Measurements from ENCODE around the gene OVCH1.

OVCH1 gene

GRCh38 chr12:29510591-29511185 lies 13.2 kb upstream of the OVCH1 start:
- TF ChIP-seq POLR2AphosphoS5 (IDR thresholded peaks at IDR 0.05; ENCODE audit: low read depth, low read length) = no peak
- no peak for TF ChIP-seq FOXP2 (optimal IDR thresholded peaks at IDR 0.05; ENCODE audit: borderline replicate concordance, extremely low read depth, extremely low read length, insufficient read depth)
- TF ChIP-seq SIN3A (IDR thresholded peaks at IDR 0.05; ENCODE audit: borderline replicate concordance, insufficient read depth, low read length) = no peak
- TF ChIP-seq TAF1 (IDR thresholded peaks at IDR 0.05; ENCODE audit: borderline replicate concordance, insufficient read depth, low read length) = no peak
- no peak for TF ChIP-seq REST (IDR thresholded peaks at IDR 0.05; ENCODE audit: insufficient read depth in 1 of 2, low read depth in 2 of 2, low read length in 2 of 2)

GRCh38 chr12:29509503-29509902 lies 12.0 kb upstream of the OVCH1 start:
- no peak for TF ChIP-seq TAF1 (IDR thresholded peaks at IDR 0.05; ENCODE audit: borderline replicate concordance, insufficient read depth, low read length)
- TF ChIP-seq SIN3A (IDR thresholded peaks at IDR 0.05; ENCODE audit: borderline replicate concordance, insufficient read depth, low read length) = no peak
- TF ChIP-seq FOXP2 (optimal IDR thresholded peaks at IDR 0.05; ENCODE audit: borderline replicate concordance, extremely low read depth, extremely low read length, insufficient read depth) = no peak
- TF ChIP-seq POLR2AphosphoS5 (IDR thresholded peaks at IDR 0.05; ENCODE audit: low read depth, low read length) = no peak
- no peak for TF ChIP-seq REST (IDR thresholded peaks at IDR 0.05; ENCODE audit: insufficient read depth in 1 of 2, low read depth in 2 of 2, low read length in 2 of 2)

- TF ChIP-seq POLR2AphosphoS5 (IDR thresholded peaks at IDR 0.05; ENCODE audit: low read depth, low read length) = no peak
- TF ChIP-seq REST (IDR thresholded peaks at IDR 0.05; ENCODE audit: insufficient read depth in 1 of 2, low read depth in 2 of 2, low read length in 2 of 2) = peak in 1 of 2 experiments; percentile 53; a peak in 1 of 4 replicates
- TF ChIP-seq SIN3A (IDR thresholded peaks at IDR 0.05; ENCODE audit: borderline replicate concordance, insufficient read depth, low read length) = no peak
- TF ChIP-seq TAF1 (IDR thresholded peaks at IDR 0.05; ENCODE audit: borderline replicate concordance, insufficient read depth, low read length) = no peak
Measured at GRCh38 chr12:29508949-29509348, 11.5 kb upstream of the OVCH1 start.

- TF ChIP-seq FOXP2 (optimal IDR thresholded peaks at IDR 0.05; ENCODE audit: borderline replicate concordance, extremely low read depth, extremely low read length, insufficient read depth) (no peak), REST (IDR thresholded peaks at IDR 0.05; ENCODE audit: insufficient read depth in 1 of 2, low read depth in 2 of 2, low read length in 2 of 2) (no peak), TAF1 (IDR thresholded peaks at IDR 0.05; ENCODE audit: borderline replicate concordance, insufficient read depth, low read length) (no peak), POLR2AphosphoS5 (IDR thresholded peaks at IDR 0.05; ENCODE audit: low read depth, low read length) (no peak)
Measured at GRCh38 chr12:29505122-29505521, 7.6 kb upstream of the OVCH1 start.

- TF ChIP-seq TAF1 (IDR thresholded peaks at IDR 0.05; ENCODE audit: borderline replicate concordance, insufficient read depth, low read length) = no peak
- TF ChIP-seq REST (IDR thresholded peaks at IDR 0.05; ENCODE audit: insufficient read depth in 1 of 2, low read depth in 2 of 2, low read length in 2 of 2) = no peak
- TF ChIP-seq POLR2AphosphoS5 (IDR thresholded peaks at IDR 0.05; ENCODE audit: low read depth, low read length) = no peak
- TF ChIP-seq SIN3A (IDR thresholded peaks at IDR 0.05; ENCODE audit: borderline replicate concordance, insufficient read depth, low read length) = no peak
- no peak for TF ChIP-seq FOXP2 (optimal IDR thresholded peaks at IDR 0.05; ENCODE audit: borderline replicate concordance, extremely low read depth, extremely low read length, insufficient read depth)
Measured at GRCh38 chr12:29503283-29503682, 5.8 kb upstream of the OVCH1 start.
